ENCODE results near the gene KMT5B.

The KMT5B gene

DNA sequence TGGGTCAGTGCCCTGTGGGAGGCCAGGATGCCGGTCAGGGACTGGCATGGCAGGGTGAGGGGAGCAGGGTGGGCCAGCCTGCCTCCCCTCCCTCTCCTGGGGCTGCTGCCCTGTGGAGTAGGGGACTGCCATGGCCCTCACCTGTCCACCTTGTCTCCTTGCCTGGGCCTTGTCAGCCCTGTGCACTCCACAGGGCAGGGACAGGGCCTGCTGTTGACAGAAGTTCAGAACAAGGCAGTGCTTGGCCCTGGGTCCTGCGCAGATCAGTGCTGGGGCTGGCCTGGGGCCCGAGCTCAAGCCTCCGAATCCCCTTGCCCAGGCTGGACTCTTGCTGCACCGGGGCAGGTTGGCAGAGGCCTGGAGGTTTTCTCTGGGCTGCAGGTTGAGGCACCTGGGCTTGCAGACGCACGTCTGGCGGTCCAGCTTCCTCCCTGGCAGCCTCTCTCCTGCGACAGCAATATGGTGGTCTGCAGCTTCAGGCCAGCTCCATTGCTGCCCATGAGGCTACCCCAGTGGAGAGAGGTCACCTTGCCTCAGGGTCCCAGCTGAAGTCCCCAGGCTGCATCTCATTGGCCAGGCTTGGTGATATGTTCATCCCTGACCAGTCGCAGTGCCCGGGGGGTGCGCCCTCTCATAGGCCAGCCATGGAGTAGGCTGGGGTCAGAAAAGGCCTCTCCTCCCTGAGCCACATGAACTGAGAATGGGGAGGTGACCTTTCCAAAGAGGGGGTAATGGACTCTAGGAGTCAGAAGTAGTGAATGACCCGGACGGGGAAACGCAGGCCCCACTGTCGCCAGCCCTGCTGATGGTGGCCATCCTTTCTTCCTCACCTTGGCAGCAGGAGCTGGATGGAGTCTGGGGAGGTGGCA lies 70.4 kb downstream of the KMT5B start:
- DNase-seq, result no peak

- DNase-seq, result peak; percentile 42
These were observed 71.1 kb downstream of the KMT5B start for GRCh38 chr11:68142028-68142412.

DNA sequence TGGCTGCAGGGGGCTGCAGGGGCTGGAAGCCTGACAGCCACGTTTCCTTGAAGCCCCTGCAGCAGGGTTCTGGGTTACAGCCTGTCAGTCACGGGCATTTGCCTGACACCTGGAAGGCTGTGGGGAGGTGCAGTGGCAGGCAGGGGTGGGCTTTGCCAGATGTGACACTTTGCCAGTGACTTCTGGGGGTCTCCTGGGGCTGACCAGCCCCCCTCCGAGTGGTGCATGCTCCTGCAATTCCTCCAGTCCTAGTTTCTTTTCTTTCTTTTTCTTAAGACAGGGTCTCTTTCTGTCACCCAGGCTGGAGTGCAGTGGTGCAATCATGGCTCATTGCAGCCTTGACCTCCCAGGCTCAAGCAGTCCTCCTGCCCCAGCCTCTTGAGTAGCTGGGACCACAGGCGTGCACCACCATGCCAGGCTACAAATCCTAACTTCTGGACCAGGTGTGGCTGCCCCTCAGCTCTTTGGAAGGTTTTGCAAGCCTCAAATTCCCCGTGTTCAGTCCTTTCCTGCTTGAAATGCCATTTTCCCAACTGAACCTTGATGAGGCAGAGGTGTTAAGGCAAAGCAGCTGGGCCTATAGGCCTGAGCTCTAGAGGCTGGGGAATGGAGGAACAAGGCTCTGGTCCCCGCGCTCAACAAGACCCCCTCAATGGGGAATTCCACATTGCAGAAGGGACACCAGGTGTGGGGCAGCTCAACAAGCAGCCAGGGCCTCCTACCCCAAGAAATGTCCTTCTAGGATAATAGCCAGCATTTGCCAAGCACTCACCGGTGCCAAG lies 71.7 kb downstream of the KMT5B start:
- no peak for DNase-seq

GRCh38 chr11:68140496-68141245 lies 72.4 kb downstream of the KMT5B start:
- DNase-seq, result no peak

DNA sequence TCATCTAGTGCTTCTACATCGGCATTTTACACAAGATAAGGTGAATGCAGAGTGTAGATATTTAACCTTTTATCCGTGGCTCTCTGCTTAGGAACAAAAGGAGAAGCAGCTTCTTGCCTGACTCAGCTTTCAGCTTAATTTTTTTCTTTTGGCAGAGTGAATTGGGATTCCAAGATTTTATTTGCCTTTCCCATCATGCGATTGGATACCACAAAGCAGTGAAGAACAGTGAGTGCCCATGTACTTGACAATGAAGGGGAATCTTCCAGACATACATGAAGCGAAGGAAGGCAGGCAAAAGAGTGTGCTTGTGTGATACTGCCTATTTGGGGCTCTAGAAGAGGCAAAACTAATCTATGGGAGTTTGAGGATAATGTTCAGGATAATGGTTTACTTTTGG lies 74.9 kb downstream of the KMT5B start:
- no peak for DNase-seq

DNA sequence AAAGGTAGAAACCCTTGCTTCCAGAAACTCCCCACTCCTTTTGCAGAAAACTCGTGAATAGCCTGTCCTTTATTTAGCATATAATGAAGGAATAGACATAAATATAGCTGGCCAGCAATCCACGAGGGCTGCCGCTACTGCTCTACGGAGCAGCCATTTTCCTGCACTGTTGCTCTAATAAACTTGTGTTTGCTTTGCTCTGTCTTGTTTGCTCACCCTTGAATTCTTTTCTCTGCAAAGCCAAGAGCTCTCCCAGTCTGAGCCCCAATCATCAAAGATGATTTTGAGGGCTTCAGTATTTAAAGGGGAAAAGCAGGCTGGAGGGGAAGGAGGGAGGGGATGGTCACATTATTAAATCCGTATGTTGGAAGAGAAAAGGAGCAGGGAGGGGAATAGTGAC lies 75.3 kb downstream of the KMT5B start:
- DNase-seq, result no peak

DNA sequence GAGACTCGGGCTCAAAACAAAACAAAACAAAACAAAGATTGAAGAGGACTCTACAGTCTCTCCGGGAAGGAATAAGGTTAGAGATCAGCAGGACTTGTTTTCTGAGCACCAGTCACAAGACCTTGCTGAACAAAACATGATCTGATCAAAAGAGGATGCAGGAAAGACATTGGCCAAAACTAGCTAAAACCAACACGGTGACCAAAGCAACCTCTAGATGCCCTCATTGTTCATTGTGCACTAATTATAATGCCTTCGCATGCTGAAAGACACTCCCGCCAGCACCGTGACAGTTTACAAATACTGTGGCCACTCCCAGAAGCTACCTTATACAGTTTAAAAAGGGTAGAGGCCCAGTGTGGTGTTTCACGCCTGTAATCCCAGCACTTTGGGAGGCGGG lies 76.2 kb downstream of the KMT5B start:
- no peak for DNase-seq

DNA sequence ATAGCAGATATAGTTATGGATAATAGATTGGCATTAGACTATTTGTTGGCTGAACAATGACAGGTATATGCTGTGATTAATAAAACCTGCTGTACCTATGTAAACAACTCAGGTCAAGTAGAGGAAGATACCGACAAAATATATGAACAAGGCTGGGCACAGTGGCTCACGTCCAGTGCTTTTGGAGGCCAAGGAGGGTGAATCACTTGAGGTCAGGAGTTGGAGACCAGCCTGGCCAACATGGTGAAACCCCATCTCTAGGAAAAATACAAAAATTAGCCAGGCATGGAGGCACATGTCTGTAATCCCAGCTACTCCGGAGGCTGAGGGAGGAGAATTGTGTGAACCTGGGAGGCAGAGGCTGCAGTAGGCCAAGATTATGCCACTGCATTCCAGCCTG lies 77.9 kb downstream of the KMT5B start:
- no peak for DNase-seq

DNA sequence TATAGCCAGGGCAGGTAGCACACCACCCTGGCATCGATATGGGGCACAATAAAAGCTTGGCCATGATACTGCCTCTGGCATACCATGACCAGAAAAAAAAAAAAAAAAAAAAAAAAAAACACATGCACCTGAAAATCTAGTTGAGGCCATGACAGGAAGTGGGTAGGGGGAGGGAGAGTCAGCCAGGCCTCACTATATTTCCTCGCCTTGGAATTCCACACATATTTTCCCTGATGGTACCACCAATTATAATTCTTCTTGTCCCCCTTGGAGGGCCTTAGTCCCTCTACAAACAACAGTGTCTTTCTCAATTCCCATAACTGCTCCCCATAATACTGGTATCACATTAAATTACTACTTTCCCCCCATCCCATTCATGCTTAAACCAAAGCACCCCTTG lies 79.3 kb downstream of the KMT5B start:
- DNase-seq, result no peak

DNA sequence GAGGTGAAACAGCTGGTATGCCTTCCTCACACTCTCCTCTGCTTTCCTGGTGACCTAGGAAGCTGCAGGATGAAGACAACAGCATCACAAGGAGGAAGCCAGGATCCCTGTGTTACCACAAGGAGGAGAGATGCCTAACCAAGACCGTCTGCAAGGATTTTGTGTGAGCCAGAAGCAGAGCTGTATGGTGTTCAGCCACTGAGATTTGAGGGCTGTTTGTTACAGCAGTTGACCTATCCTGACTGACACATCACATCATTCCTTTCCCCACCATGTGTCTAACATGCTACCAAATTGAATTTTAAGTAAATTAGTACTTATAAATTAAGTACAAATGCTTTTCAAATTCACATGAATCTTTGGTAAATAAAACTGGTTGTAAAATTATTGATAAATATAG lies 83.0 kb downstream of the KMT5B start:
- no peak for DNase-seq

- DNase-seq, result no peak
These were observed 84.3 kb downstream of the KMT5B start for GRCh38 chr11:68128682-68129327.

GRCh38 chr11:68127714-68128681 lies 85.1 kb downstream of the KMT5B start:
- DNase-seq, result no peak

DNA sequence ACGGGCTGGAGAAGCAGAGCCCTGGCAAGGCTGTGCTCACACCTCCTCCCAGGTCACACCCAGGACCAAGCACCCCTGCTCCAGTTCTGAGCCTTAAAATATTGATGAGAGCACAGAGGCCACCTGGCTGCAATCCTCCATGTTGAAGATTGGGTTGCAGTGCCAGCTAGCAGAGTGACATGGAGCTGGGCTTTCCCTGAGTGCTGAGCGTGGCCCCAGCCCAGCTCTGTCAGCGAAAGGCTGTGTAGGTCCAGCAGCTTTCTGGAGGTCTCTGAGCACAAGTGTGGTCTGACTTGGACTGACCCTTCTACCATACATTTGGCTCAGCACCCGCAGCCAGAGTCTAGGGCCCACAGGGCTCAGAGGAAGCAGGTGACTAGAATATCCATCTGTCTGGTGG lies 87.9 kb downstream of the KMT5B start:
- DNase-seq, result no peak

DNA sequence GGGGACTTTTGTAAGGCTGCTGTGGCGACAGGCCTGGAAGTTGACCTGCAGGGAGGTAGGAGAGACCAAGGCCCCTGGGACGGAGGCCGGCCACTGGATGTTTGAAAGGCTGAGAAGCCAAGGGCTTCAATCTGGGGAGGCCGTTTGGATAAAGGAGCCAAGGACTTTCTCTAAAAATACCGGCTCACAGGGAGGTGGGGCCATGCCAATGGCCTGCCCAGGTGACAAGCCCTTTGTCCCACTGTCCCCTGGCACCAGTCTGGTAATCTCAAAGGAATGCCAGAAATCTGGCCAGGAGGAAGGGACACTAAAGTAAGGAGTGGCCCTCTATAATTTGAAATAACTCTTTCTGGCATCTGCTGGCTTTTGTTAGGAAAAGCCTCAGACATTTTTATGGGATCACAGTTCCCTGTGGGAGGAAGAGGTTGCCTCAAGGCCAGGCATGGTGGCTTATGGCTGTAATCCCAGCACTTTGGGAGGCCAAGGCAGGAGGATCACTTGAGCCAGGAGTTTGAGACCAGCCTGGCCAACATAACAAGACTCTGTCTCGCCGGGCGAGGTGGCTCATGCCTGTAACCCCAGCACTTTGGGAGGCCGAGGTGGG lies 90.1 kb downstream of the KMT5B start:
- no peak for DNase-seq

DNA sequence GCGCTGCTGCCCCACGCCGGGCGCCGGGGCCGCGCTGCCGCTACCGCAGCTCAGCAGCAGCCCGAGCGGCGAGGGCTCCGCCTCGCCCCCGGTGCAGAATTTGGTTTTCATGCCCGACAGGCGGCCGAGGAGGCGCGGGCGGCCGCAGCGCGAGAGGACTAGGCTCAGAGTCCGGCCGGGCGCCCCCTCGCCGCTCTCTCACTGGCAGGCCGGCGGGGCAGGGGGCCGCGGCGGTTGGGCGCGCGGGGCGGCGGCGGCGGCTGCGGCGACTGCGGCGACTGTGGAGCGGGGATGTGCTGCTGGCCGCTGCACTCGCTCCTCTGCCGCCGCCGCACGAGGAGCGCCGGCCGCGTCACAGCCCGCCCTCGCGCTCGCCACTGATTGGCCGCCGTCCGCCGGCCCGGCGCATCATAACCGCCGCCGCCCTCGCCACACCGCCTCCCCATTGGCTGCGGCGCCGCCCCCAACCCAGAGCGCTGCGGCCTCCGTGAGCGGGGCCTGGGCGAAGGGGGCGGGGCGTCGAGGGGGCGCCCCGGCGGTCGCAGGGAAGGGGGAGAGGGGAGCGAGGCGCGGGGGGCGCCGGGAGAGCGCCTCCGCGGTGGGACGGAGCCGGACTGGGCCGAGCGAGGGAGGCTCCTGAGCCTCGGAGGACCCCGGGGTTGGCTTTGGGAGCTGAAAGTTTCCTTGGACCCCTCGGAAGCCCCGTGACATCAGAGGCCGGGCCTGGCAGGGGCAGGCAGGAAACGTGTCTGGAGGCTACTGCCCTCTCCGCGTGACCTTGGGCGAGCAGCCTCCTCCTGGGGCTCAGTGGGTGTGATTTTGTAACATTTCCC lies 91.8 kb downstream of the KMT5B start, which contains the start of gene CHKA:
Gene CHKA (minus strand): TSS at position 322 of the 833 bp plus-strand sequence. CDS start 211 bp downstream, at position 111.
- DNase-seq, result peak; percentile 79

- DNase-seq, result peak; percentile 39
These were observed 92.6 kb downstream of the KMT5B start for GRCh38 chr11:68120273-68121066.

DNA sequence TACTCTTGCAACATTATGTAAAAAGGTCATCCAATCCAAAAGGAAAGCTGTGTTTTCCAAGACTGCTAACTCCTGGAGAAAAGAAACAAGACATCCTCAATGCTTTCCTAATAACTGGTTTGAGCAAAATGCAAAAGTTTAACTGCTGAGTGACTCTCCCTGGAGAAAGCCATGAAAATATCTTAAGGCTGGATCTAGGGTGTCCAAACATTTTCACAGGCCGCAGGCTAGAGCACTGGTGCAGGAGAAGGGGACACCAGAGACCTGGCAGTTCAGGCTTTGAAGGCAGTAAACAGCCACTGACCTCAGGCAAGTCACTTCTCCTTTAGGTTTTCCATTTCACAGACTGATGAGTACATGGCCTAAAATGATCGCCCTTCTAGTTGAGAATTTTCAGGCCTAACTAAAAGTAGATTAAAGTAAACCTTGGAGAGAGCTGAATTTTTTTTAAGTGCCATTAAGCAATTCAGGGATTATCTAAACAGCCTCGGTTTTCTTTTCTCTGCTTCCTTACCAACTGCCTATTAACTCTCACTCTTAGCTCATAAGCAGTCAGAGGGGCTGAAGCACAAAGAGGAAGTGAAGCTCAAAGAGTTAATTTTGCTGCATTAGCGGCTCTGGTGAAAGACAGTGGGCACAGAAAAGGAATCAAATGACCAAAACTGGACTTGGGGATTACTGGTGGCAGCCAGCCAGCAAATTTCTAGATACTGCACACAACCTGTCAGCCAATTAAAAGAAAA lies 94.2 kb downstream of the KMT5B start:
- no peak for DNase-seq

DNA sequence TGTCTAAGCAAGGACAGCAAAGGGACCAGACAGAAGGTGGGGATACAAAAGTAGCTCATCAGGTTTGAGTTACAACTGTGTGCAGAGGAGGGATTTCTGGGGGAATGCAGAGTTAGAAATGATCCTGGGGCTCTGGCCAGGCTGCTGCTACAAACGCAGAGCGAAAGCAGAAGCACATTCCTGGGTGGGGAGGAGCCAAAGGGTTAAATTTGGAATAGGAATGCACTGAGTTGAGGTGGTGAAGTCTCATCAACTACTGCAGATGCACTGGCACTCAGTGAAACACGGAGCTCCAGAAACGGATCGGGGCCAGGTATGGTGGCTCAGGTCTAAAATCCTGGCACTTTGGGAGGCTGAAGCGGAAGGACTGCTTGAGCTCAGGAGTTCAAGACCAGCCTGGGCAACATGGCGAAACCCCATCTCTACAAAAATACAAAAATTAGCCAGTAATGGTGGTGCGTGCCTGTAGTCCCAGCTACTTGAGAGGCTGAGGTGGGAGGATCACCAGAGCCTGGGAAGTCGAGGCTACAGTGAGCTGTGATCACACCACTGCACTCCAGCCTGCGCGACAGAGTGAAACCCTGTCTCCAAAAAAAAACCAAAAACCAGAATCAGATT lies 95.1 kb downstream of the KMT5B start:
- DNase-seq, result no peak
